Liver (tissue), 9 donors: ENCODE results near the gene SH3PXD2A. TPM values are rescaled to one million over a fixed set of nuclear protein-coding genes. Genes with fewer than 3 reads are reported as not detected.

Experiments
- DNase-seq: peaks from one replicate; pipeline ENCODE4 v3.0.0-alpha.2; 2017; ENCODE audit warnings: low spot score
- H3K27ac ChIP-seq, 2 donors: one replicate each; pipeline ENCODE4 v1.7.0; 2013; ENCODE audit warnings: inconsistent platforms in 2 of 2, low read length in 2 of 2, control low read depth in 1 of 2, low read depth in 1 of 2, mild to moderate bottlenecking in 1 of 2
- H3K27me3 ChIP-seq, 4 donors: one replicate each; pipeline versions ENCODE4 v1.6.1 to v1.7.0; 2013; ENCODE audit warnings: low read length in 3 of 4, inconsistent platforms in 1 of 4, mild to moderate bottlenecking in 1 of 4, moderate library complexity in 1 of 4; ENCODE audit not compliant: control insufficient read depth in 4 of 4, insufficient read depth in 4 of 4
- H3K36me3 ChIP-seq, 4 donors: one replicate each; pipeline versions ENCODE4 v1.6.1 to v1.7.0; 2013; ENCODE audit warnings: low read length in 3 of 4, mild to moderate bottlenecking in 3 of 4, low read depth in 1 of 4, moderate library complexity in 1 of 4; ENCODE audit not compliant: control insufficient read depth in 4 of 4, insufficient read depth in 3 of 4
- H3K4me1 ChIP-seq, 4 donors: one replicate each; pipeline versions ENCODE4 v1.6.1 to v1.7.0; 2013; ENCODE audit warnings: low read length in 3 of 4, mild to moderate bottlenecking in 3 of 4, moderate library complexity in 1 of 4; ENCODE audit not compliant: control insufficient read depth in 4 of 4, insufficient read depth in 4 of 4
- H3K4me3 ChIP-seq, 3 donors: one replicate each; pipeline versions ENCODE4 v1.6.1 to v1.7.0; 2013; ENCODE audit warnings: low read length in 3 of 3, control low read depth in 1 of 3, low read depth in 1 of 3, mild to moderate bottlenecking in 1 of 3
- H3K9ac ChIP-seq, 2 donors: one replicate each; pipeline ENCODE4 v1.7.0; 2013; ENCODE audit warnings: low read length in 2 of 2, mild to moderate bottlenecking in 2 of 2, moderate library complexity in 2 of 2, control low read depth in 1 of 2, low read depth in 1 of 2
- H3K9me3 ChIP-seq, 4 donors: one replicate each; pipeline versions ENCODE4 v1.6.1 to v1.7.0; 2013; ENCODE audit warnings: low read length in 3 of 4; ENCODE audit not compliant: control insufficient read depth in 4 of 4
- EGR1 ChIP-seq, 2 donors: IDR thresholded peaks; 2 replicates each; pipeline ENCODE4 v1.6.1; 2016 to 2018; ENCODE audit warnings: antibody characterized with exemption in 2 of 2, low read depth in 2 of 2
- FOXA1 ChIP-seq: IDR thresholded peaks from 2 replicates; pipeline ENCODE4 v1.6.1; 2016; ENCODE audit warnings: antibody characterized with exemption
- GABPA ChIP-seq, 2 donors: IDR thresholded peaks in 1 of 2; conservative IDR thresholded peaks in 1 of 2; 2 replicates each; pipeline ENCODE4 v1.6.1; 2016; ENCODE audit warnings: antibody characterized with exemption in 2 of 2, mild to moderate bottlenecking in 1 of 2, moderate library complexity in 1 of 2
- HNF4A ChIP-seq, 2 donors: conservative IDR thresholded peaks; 2 replicates each; pipeline ENCODE4 v1.6.1; 2016; ENCODE audit warnings: antibody characterized with exemption in 2 of 2, mild to moderate bottlenecking in 2 of 2
- HNF4G ChIP-seq: IDR thresholded peaks from 2 replicates; pipeline ENCODE4 v1.6.1; 2016; ENCODE audit warnings: antibody characterized with exemption
- JUND ChIP-seq, 2 donors: IDR thresholded peaks; 2 replicates each; pipeline ENCODE4 v1.6.1; 2016; ENCODE audit warnings: antibody characterized with exemption in 2 of 2
- NR2F2 ChIP-seq: IDR thresholded peaks from 2 replicates; pipeline ENCODE4 v1.6.1; 2016; ENCODE audit warnings: antibody characterized with exemption
- RAD21 ChIP-seq, 2 donors: IDR thresholded peaks; 2 replicates each; pipeline ENCODE4 v1.6.1; 2016; ENCODE audit warnings: antibody characterized with exemption in 2 of 2, mild to moderate bottlenecking in 2 of 2
- RXRA ChIP-seq, 2 donors: IDR thresholded peaks; 2 replicates each; pipeline ENCODE4 v1.6.1; 2017 to 2018; ENCODE audit warnings: antibody characterized with exemption in 2 of 2, mild to moderate bottlenecking in 1 of 2
- SP1 ChIP-seq: IDR thresholded peaks from 2 replicates; pipeline ENCODE4 v1.6.1; 2018; ENCODE audit warnings: antibody characterized with exemption, mild to moderate bottlenecking
- TAF1 ChIP-seq: conservative IDR thresholded peaks from 2 replicates; pipeline ENCODE4 v1.6.1; 2016; ENCODE audit warnings: antibody characterized with exemption, mild to moderate bottlenecking
- YY1 ChIP-seq: IDR thresholded peaks from 2 replicates; pipeline ENCODE4 v1.6.1; 2016; ENCODE audit warnings: antibody characterized with exemption, mild to moderate bottlenecking
- WGBS: extraction: QIAGEN DNeasy Blood & Tissue Kit; methylation state at CpG from one replicate; pipeline ENCODE4 v1.1.7; 2013; 5-methylcytosine and 5-hydroxymethylcytosine counted together
- polyA plus RNA-seq, 2 donors: library from polyadenylated mRNA; stranded (reverse) in 1 of 2; unstranded in 1 of 2; fragments of 200-250 nt in 1 of 2; fragments of >200 nt in 1 of 2; fragmentation: Nextera tagmentation in 1 of 2; extraction: Ambion mirVana in 1 of 2; gene quantifications; one replicate each; pipeline versions ENCODE4 v1.2.1 to v1.2.3, GENCODE V29; 2013 to 2015
- total RNA-seq, 2 donors: library from RNA; depleted of rRNA; stranded (reverse); fragments of >200 nt; gene quantifications; one replicate each; pipeline ENCODE4 v1.2.3, GENCODE V29; 2014
- TF ChIP-seq, protein P1 (sequence below): fragments of 150-350 bp; IDR thresholded peaks from 2 replicates; pipeline ENCODE4 v1.5.1; 2017; ENCODE audit warnings: improper control_type of control experiment, low read depth, low read length; ENCODE audit not compliant: missing input control
- TF ChIP-seq, protein P2 (sequence below): IDR thresholded peaks from 2 replicates; pipeline ENCODE4 v1.6.1; 2016; ENCODE audit warnings: antibody characterized with exemption
- TF ChIP-seq, protein P3 (sequence below): IDR thresholded peaks from 2 replicates; pipeline ENCODE4 v1.6.1; 2016; ENCODE audit warnings: antibody characterized with exemption, mild to moderate bottlenecking
- TF ChIP-seq, protein P4 (sequence below): IDR thresholded peaks from 2 replicates; pipeline ENCODE4 v1.6.1; 2016; ENCODE audit warnings: antibody characterized with exemption
- TF ChIP-seq, protein P5 (sequence below): IDR thresholded peaks from 2 replicates; pipeline ENCODE4 v1.6.1; 2016; ENCODE audit warnings: antibody characterized with exemption
- donor health status: healthy.
- donor health status: healthy.
- donor health status: healthy.
- donor health status: healthy.
- donor health status: healthy.

The SH3PXD2A gene
- total and polyA plus RNA-seq, 4 donors, result 0.82 to 5.5 (median 3.9) TPM

DNA sequence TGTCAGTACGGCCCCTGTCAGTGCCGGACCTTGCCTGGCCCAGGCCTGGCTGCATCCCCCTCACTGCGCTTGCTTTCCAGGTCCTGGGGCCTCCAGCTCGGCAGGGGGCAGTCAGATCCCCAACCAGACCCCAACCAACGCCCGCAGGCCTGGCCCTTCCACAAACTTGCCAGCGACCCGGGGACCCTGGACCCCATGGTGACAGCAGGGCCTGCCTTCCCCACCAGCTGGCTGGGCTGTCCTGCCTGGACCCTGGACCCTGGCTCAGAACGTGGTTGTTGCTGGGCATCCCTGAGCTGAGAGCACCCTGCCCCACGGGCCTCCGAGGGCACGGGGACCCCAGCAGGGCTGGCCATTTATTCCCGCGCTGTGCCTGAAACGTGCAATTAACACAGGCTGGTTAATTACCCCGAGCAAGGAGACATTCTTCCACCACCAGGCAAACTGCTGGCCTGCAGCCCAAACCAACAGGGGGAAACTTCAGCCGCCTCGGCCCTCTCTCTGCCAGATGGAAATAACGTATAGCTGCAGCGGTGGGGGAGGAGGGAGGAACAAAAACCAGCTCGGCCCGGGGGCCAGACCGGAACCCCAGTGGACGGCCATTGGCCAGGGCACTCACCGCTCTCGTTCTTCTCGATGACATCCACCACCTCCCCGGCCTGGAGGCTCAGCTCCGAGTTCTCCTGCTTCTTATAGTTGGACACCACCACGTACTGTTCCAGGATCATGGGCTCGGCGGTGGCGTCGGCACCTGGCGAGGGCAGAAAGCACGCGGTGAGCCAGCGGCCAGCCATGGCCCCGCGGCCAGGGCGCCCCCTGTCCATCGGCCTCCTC is 194.8 kb downstream of the SH3PXD2A start (continued):
- TF ChIP-seq, protein P1, sequence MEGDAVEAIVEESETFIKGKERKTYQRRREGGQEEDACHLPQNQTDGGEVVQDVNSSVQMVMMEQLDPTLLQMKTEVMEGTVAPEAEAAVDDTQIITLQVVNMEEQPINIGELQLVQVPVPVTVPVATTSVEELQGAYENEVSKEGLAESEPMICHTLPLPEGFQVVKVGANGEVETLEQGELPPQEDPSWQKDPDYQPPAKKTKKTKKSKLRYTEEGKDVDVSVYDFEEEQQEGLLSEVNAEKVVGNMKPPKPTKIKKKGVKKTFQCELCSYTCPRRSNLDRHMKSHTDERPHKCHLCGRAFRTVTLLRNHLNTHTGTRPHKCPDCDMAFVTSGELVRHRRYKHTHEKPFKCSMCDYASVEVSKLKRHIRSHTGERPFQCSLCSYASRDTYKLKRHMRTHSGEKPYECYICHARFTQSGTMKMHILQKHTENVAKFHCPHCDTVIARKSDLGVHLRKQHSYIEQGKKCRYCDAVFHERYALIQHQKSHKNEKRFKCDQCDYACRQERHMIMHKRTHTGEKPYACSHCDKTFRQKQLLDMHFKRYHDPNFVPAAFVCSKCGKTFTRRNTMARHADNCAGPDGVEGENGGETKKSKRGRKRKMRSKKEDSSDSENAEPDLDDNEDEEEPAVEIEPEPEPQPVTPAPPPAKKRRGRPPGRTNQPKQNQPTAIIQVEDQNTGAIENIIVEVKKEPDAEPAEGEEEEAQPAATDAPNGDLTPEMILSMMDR, result no peak
- no peak for TF ChIP-seq RXRA (IDR thresholded peaks at IDR 0.05)

DNA sequence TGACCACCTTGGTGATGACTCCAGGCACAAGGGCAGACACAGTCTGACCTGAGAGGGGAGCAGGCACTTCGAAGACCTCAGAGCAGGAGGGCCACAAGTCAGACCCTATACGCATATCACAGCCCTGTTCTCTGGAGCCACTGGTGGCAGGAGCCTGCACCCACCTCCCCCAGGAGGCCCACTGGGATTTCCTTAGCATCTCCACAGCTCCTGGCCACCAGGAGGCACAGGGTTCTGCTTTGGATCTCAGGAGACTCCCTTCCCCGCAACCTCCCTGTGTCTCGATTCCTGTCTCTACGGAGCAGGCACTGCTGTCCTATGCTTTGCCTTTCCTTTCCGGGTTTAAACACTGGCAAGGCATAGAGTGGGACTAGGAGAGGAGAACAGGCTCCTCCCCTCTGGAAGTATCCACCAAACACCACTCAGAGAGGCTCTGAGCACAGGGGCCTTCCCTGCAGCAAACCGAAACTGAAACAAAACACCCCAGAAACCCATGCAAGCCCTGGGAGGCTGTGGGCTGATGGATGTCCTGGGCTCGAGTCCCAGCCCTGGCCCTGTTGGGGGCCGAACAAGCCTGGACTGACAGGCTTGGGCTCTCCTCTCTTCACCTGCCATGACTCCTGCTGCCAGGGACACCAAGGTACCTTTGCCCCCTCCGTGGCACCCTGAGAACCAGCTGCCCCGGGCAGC is 195.6 kb downstream of the SH3PXD2A start:
- DNase-seq, result peak; percentile 42

More for the DNA sequence above, 195.6 kb downstream of the SH3PXD2A start:
- H3K4me3 ChIP-seq, result peak overlapping the region; percentile 62 to 82 (median 70)
- peak overlapping the region; percentile 84 to 88 for H3K27ac ChIP-seq
- H3K4me1 ChIP-seq, result peaks cover 17 to 57% (median 41%) of the 10 kb centered on the region in 4 donors
- H3K36me3 ChIP-seq, result peaks cover 0 to 4% (median 3%) of the 10 kb centered on the region in 4 donors
- TF ChIP-seq SP1 (peak; percentile 81), EGR1 (IDR thresholded peaks at IDR 0.05; ENCODE audit: low read depth in 2 of 2) (no peak), RAD21 (IDR thresholded peaks at IDR 0.05) (peak; percentile 43 to 44), NR2F2 (peak; percentile 18), RXRA (IDR thresholded peaks at IDR 0.05) (peak; percentile 76 to 87), HNF4G (no peak), YY1 (peak; percentile 76), FOXA1 (no peak), GABPA (IDR thresholded peaks at IDR 0.05 in 1 of 2, conservative IDR thresholded peaks at IDR 0.05 in 1 of 2) (no peak), TAF1 (peak; percentile 97), JUND (IDR thresholded peaks at IDR 0.05) (no peak), HNF4A (conservative IDR thresholded peaks at IDR 0.05) (peak in 1 of 2 donors; percentile 48)
- TF ChIP-seq, protein P1, result no peak
- TF ChIP-seq, protein P2, sequence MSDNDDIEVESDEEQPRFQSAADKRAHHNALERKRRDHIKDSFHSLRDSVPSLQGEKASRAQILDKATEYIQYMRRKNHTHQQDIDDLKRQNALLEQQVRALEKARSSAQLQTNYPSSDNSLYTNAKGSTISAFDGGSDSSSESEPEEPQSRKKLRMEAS, result peak; percentile 50
- TF ChIP-seq, protein P3, sequence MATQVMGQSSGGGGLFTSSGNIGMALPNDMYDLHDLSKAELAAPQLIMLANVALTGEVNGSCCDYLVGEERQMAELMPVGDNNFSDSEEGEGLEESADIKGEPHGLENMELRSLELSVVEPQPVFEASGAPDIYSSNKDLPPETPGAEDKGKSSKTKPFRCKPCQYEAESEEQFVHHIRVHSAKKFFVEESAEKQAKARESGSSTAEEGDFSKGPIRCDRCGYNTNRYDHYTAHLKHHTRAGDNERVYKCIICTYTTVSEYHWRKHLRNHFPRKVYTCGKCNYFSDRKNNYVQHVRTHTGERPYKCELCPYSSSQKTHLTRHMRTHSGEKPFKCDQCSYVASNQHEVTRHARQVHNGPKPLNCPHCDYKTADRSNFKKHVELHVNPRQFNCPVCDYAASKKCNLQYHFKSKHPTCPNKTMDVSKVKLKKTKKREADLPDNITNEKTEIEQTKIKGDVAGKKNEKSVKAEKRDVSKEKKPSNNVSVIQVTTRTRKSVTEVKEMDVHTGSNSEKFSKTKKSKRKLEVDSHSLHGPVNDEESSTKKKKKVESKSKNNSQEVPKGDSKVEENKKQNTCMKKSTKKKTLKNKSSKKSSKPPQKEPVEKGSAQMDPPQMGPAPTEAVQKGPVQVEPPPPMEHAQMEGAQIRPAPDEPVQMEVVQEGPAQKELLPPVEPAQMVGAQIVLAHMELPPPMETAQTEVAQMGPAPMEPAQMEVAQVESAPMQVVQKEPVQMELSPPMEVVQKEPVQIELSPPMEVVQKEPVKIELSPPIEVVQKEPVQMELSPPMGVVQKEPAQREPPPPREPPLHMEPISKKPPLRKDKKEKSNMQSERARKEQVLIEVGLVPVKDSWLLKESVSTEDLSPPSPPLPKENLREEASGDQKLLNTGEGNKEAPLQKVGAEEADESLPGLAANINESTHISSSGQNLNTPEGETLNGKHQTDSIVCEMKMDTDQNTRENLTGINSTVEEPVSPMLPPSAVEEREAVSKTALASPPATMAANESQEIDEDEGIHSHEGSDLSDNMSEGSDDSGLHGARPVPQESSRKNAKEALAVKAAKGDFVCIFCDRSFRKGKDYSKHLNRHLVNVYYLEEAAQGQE, result peak; percentile 91
- TF ChIP-seq, protein P4, sequence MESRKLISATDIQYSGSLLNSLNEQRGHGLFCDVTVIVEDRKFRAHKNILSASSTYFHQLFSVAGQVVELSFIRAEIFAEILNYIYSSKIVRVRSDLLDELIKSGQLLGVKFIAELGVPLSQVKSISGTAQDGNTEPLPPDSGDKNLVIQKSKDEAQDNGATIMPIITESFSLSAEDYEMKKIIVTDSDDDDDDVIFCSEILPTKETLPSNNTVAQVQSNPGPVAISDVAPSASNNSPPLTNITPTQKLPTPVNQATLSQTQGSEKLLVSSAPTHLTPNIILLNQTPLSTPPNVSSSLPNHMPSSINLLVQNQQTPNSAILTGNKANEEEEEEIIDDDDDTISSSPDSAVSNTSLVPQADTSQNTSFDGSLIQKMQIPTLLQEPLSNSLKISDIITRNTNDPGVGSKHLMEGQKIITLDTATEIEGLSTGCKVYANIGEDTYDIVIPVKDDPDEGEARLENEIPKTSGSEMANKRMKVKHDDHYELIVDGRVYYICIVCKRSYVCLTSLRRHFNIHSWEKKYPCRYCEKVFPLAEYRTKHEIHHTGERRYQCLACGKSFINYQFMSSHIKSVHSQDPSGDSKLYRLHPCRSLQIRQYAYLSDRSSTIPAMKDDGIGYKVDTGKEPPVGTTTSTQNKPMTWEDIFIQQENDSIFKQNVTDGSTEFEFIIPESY, result peak; percentile 48
- TF ChIP-seq, protein P5, sequence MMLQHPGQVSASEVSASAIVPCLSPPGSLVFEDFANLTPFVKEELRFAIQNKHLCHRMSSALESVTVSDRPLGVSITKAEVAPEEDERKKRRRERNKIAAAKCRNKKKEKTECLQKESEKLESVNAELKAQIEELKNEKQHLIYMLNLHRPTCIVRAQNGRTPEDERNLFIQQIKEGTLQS, result peak; percentile 28
- 24% methylated on average over 11 of the region's 11 CpGs for WGBS
- no peaks in the 10 kb centered on the region for H3K9me3 ChIP-seq
- H3K9ac ChIP-seq, result peak overlapping the region; percentile 39 to 57
- H3K27me3 ChIP-seq, result no peaks in the 10 kb centered on the region
